ENCODE measurements around the gene BCAS1. TPM values are rescaled to one million over a fixed set of nuclear protein-coding genes. Genes with fewer than 3 reads are reported as not detected.

Gene BCAS1
- total and polyA plus RNA-seq, 12 donors, result 0.03 TPM; not detected in 11

DNA sequence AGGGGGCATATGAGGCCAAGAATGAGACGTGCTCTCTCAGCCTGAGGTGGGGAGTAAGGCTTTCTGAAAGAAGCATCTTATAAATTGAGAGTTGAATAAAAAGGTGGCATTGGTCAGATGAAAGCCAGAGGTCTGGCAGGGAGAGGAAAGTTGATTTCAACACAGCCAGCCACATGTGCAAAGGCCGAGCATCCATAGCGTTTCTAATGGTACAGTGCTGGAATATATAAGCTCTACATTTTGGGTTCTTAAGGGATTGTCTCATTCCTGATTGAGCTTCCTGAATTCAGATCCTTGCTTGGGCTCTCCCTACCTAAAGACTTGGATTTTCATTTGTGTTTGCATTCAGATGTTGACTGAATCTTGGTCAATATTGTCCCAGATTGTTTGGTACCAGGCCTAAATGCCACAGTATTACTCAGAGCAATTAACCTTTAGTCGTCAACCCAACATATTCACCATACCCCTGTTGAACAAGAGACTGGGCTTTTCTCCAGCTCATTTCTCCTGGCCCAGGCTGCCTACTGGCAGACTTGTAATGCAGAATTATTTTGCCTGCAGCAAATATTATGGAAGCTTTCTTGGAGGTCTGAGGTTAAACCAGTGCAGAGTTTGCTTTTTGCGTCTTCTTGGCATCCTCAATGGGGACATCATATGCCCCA is 14.5 kb upstream of the BCAS1 start:
- no peaks in the 10 kb centered on the region for H3K36me3 ChIP-seq
- intact Hi-C loops (cut with DNase I), result no loop called here
- H3K4me3 ChIP-seq, result no peak overlapping the region
- no peak for DNase-seq
- H3K27me3 ChIP-seq, result peaks cover 0 to 9% (median 0%) of the 10 kb centered on the region in 7 donors
- no peaks in the 10 kb centered on the region for H3K4me1 ChIP-seq
- H3K9me3 ChIP-seq, result no peaks in the 10 kb centered on the region
- H3K27ac ChIP-seq, result no peak overlapping the region
- ATAC-seq, result no peak
- WGBS, 2 donors, result 73 to 74% methylated on average over 5 of the region's 5 CpGs
- TF ChIP-seq, protein P1, sequence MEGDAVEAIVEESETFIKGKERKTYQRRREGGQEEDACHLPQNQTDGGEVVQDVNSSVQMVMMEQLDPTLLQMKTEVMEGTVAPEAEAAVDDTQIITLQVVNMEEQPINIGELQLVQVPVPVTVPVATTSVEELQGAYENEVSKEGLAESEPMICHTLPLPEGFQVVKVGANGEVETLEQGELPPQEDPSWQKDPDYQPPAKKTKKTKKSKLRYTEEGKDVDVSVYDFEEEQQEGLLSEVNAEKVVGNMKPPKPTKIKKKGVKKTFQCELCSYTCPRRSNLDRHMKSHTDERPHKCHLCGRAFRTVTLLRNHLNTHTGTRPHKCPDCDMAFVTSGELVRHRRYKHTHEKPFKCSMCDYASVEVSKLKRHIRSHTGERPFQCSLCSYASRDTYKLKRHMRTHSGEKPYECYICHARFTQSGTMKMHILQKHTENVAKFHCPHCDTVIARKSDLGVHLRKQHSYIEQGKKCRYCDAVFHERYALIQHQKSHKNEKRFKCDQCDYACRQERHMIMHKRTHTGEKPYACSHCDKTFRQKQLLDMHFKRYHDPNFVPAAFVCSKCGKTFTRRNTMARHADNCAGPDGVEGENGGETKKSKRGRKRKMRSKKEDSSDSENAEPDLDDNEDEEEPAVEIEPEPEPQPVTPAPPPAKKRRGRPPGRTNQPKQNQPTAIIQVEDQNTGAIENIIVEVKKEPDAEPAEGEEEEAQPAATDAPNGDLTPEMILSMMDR (IDR thresholded peaks at IDR 0.05), result no peak

DNA sequence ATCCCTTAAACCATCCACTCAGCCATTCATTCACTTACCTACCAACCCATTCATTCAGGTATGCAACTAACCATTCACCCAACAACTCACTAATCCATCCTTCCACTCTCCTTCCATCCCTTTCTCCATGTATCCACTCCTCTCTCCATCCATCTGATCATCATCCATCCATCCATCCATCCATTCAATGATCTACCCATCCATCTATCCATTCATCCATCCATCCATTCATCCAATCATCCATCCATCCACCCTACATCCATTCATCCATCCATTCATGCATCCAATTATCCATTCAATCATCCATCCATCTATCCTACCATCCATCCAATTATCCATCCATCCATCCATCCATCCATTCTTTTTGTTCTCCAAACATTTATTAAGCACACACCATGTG is 13.8 kb upstream of the BCAS1 start:
- no peaks in the 10 kb centered on the region for H3K4me1 ChIP-seq
- TF ChIP-seq, protein P1 (IDR thresholded peaks at IDR 0.05), result no peak
- no peaks in the 10 kb centered on the region for H3K9me3 ChIP-seq
- DNase-seq (no peak), ATAC-seq (no peak)
- H3K36me3 ChIP-seq, result no peaks in the 10 kb centered on the region
- intact Hi-C loops (cut with DNase I), result no loop called here
- peaks cover 0 to 9% (median 0%) of the 10 kb centered on the region in 7 donors for H3K27me3 ChIP-seq
- H3K4me3 ChIP-seq, result no peak overlapping the region
- H3K27ac ChIP-seq, result no peak overlapping the region

DNA sequence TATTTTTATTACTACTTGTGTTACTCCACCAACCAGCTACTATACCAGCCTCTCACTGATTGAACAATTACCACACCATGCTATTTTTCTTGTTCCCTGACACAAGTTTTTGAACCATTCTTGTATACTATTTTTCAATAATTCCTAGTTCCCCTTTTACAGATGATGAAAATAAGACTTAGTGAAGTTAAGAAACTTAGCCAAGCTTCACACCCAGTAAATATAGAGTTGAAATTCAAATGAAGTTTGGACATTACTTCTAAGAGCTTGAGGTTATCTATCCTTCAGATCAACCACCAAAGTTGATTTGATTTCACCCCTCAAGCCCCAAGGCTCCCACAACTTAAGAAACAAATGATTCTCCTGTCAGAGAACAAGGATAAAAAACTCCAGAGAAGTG is 13.1 kb upstream of the BCAS1 start:
- ATAC-seq (no peak), DNase-seq (no peak)
- TF ChIP-seq, protein P1 (IDR thresholded peaks at IDR 0.05), result no peak
- no peaks in the 10 kb centered on the region for H3K9me3 ChIP-seq
- H3K27me3 ChIP-seq, result peaks cover 0 to 9% (median 0%) of the 10 kb centered on the region in 7 donors
- no peak overlapping the region for H3K4me3 ChIP-seq
- no peak overlapping the region for H3K27ac ChIP-seq
- peaks cover 0 to under 1% (median 0%) of the 10 kb centered on the region in 9 donors for H3K4me1 ChIP-seq
- intact Hi-C loops (cut with DNase I), result no loop called here
- H3K36me3 ChIP-seq, result no peaks in the 10 kb centered on the region

DNA sequence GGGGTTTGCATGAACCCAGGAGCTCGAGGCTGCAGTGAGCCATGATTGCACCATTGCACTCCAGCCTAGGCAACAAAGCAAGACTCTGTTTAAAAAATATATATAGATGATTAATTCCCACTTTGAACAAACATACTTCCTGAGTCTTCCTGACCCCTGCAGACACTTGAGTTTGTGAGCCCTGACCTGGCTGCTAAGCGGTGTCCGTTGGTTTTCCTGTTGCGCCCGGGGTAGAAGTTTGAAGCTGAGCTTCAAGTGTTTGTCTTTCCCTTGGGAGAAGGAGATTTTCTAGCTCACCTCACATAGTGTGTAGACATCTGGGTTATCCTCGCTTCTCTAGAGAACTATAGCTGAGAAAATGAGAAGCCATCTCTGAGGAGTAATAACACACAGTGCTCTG is 11.7 kb upstream of the BCAS1 start:
- H3K4me3 ChIP-seq, result no peak overlapping the region
- H3K27me3 ChIP-seq, result peaks cover 0 to 11% (median 0%) of the 10 kb centered on the region in 7 donors
- intact Hi-C loops (cut with DNase I), result no loop called here
- ATAC-seq (no peak), DNase-seq (no peak)
- H3K9me3 ChIP-seq, result no peaks in the 10 kb centered on the region
- 64 to 68% methylated on average over 6 of the region's 6 CpGs for WGBS, 2 donors
- peaks cover 0 to 6% (median 0%) of the 10 kb centered on the region in 9 donors for H3K4me1 ChIP-seq
- TF ChIP-seq, protein P1 (IDR thresholded peaks at IDR 0.05), result no peak
- H3K27ac ChIP-seq, result no peak overlapping the region
- no peaks in the 10 kb centered on the region for H3K36me3 ChIP-seq
